ENCODE data around the gene PYCR2.
"Not testable (repeated sequence)": the region's sequence is repeated elsewhere in the genome, so short reads cannot be mapped to it uniquely, and the experiment has no call there.

Gene PYCR2

GRCh38 chr1:225941187-225941941 is 17.3 kb upstream of the PYCR2 start, which contains the start of gene LEFTY2:
Gene LEFTY2, minus strand, starts transcription at chr1:225941220. Its CDS starts 80 bp downstream, at chr1:225941140.
- Histone ChIP-seq H3K27ac (ENCODE audit: low read length) (no peak within 1 kb of the TSS), H3K9me3 (ENCODE audit: control insufficient read depth in 1 of 2, low read length in 2 of 2) (no peaks in the 10 kb centered on the region), H3K36me3 (ENCODE audit: control insufficient read depth in 1 of 2, insufficient read depth in 2 of 2, low read length in 2 of 2) (no peaks in the 10 kb centered on the region), H3K4me1 (ENCODE audit: control insufficient read depth in 1 of 2, insufficient read depth in 2 of 2, low read length in 2 of 2) (peaks cover 0 to 17% of the 10 kb centered on the region in 2 donors), H3K27me3 (ENCODE audit: low read depth, low read length) (no peaks in the 10 kb centered on the region), H3K4me3 (ENCODE audit: low read depth in 1 of 2, low read length in 2 of 2) (no peak within 1 kb of the TSS)

- Histone ChIP-seq H3K27ac (ENCODE audit: low read length) (no peak overlapping the region), H3K36me3 (ENCODE audit: control insufficient read depth in 1 of 2, insufficient read depth in 2 of 2, low read length in 2 of 2) (no peaks in the 10 kb centered on the region), H3K4me1 (ENCODE audit: control insufficient read depth in 1 of 2, insufficient read depth in 2 of 2, low read length in 2 of 2) (peaks cover 0 to 17% of the 10 kb centered on the region in 2 donors), H3K9me3 (ENCODE audit: control insufficient read depth in 1 of 2, low read length in 2 of 2) (no peaks in the 10 kb centered on the region), H3K27me3 (ENCODE audit: low read depth, low read length) (no peaks in the 10 kb centered on the region), H3K4me3 (ENCODE audit: low read depth in 1 of 2, low read length in 2 of 2) (no peak overlapping the region)
Measured at GRCh38 chr1:225940385-225941151, 16.5 kb upstream of the PYCR2 start.

GRCh38 chr1:225939939-225940310 is 15.9 kb upstream of the PYCR2 start:
- not testable (repeated sequence) for H3K27me3 ChIP-seq (ENCODE audit: low read depth, low read length); H3K36me3 ChIP-seq (ENCODE audit: control insufficient read depth in 1 of 2, insufficient read depth in 2 of 2, low read length in 2 of 2); H3K27ac ChIP-seq (ENCODE audit: low read length)

GRCh38 chr1:225939097-225939938 is 15.3 kb upstream of the PYCR2 start:
- H3K4me3 ChIP-seq (ENCODE audit: low read depth in 1 of 2, low read length in 2 of 2); H3K27me3 ChIP-seq (ENCODE audit: low read depth, low read length); H3K27ac ChIP-seq (ENCODE audit: low read length): not testable (repeated sequence)

More at GRCh38 chr1:225939939-225940310, 15.9 kb upstream of the PYCR2 start:
- H3K9me3 ChIP-seq (ENCODE audit: control insufficient read depth in 1 of 2, low read length in 2 of 2); H3K4me3 ChIP-seq (ENCODE audit: low read depth in 1 of 2, low read length in 2 of 2): not testable (repeated sequence)
- peaks cover 0 to 17% of the 10 kb centered on the region in 2 donors for H3K4me1 ChIP-seq (ENCODE audit: control insufficient read depth in 1 of 2, insufficient read depth in 2 of 2, low read length in 2 of 2)

GRCh38 chr1:225937048-225937968 is 13.3 kb upstream of the PYCR2 start:
- no peak overlapping the region for H3K27ac ChIP-seq (ENCODE audit: low read length)
- H3K4me1 ChIP-seq (ENCODE audit: control insufficient read depth in 1 of 2, insufficient read depth in 2 of 2, low read length in 2 of 2): peaks cover 0 to 17% of the 10 kb centered on the region in 2 donors
- H3K27me3 ChIP-seq (ENCODE audit: low read depth, low read length): no peaks in the 10 kb centered on the region
- no peaks in the 10 kb centered on the region for H3K36me3 ChIP-seq (ENCODE audit: control insufficient read depth in 1 of 2, insufficient read depth in 2 of 2, low read length in 2 of 2)
- no peak overlapping the region for H3K4me3 ChIP-seq (ENCODE audit: low read depth in 1 of 2, low read length in 2 of 2)
- no peaks in the 10 kb centered on the region for H3K9me3 ChIP-seq (ENCODE audit: control insufficient read depth in 1 of 2, low read length in 2 of 2)

More at GRCh38 chr1:225939097-225939938, 15.3 kb upstream of the PYCR2 start:
- H3K9me3 ChIP-seq (ENCODE audit: control insufficient read depth in 1 of 2, low read length in 2 of 2); H3K36me3 ChIP-seq (ENCODE audit: control insufficient read depth in 1 of 2, insufficient read depth in 2 of 2, low read length in 2 of 2): not testable (repeated sequence)
- H3K4me1 ChIP-seq (ENCODE audit: control insufficient read depth in 1 of 2, insufficient read depth in 2 of 2, low read length in 2 of 2): peaks cover 0 to 17% of the 10 kb centered on the region in 2 donors

GRCh38 chr1:225936523-225936922 is 12.5 kb upstream of the PYCR2 start:
- Histone ChIP-seq H3K4me3 (ENCODE audit: low read depth in 1 of 2, low read length in 2 of 2) (no peak overlapping the region), H3K27me3 (ENCODE audit: low read depth, low read length) (no peaks in the 10 kb centered on the region), H3K27ac (ENCODE audit: low read length) (no peak overlapping the region), H3K9me3 (ENCODE audit: control insufficient read depth in 1 of 2, low read length in 2 of 2) (no peaks in the 10 kb centered on the region), H3K36me3 (ENCODE audit: control insufficient read depth in 1 of 2, insufficient read depth in 2 of 2, low read length in 2 of 2) (no peaks in the 10 kb centered on the region), H3K4me1 (ENCODE audit: control insufficient read depth in 1 of 2, insufficient read depth in 2 of 2, low read length in 2 of 2) (peaks cover 0 to 13% of the 10 kb centered on the region in 2 donors)

GRCh38 chr1:225936086-225936485 is 12.0 kb upstream of the PYCR2 start:
- H3K4me3 ChIP-seq (ENCODE audit: low read depth in 1 of 2, low read length in 2 of 2); H3K4me1 ChIP-seq (ENCODE audit: control insufficient read depth in 1 of 2, insufficient read depth in 2 of 2, low read length in 2 of 2); H3K27ac ChIP-seq (ENCODE audit: low read length); H3K27me3 ChIP-seq (ENCODE audit: low read depth, low read length); H3K9me3 ChIP-seq (ENCODE audit: control insufficient read depth in 1 of 2, low read length in 2 of 2); H3K36me3 ChIP-seq (ENCODE audit: control insufficient read depth in 1 of 2, insufficient read depth in 2 of 2, low read length in 2 of 2): not testable (repeated sequence)

- Histone ChIP-seq H3K27ac (ENCODE audit: low read length) (no peak overlapping the region), H3K4me1 (ENCODE audit: control insufficient read depth in 1 of 2, insufficient read depth in 2 of 2, low read length in 2 of 2) (no peaks in the 10 kb centered on the region), H3K27me3 (ENCODE audit: low read depth, low read length) (no peaks in the 10 kb centered on the region), H3K36me3 (ENCODE audit: control insufficient read depth in 1 of 2, insufficient read depth in 2 of 2, low read length in 2 of 2) (no peaks in the 10 kb centered on the region), H3K4me3 (ENCODE audit: low read depth in 1 of 2, low read length in 2 of 2) (no peak overlapping the region), H3K9me3 (ENCODE audit: control insufficient read depth in 1 of 2, low read length in 2 of 2) (no peaks in the 10 kb centered on the region)
Measured at GRCh38 chr1:225934711-225935110, 10.7 kb upstream of the PYCR2 start.

GRCh38 chr1:225933072-225933471 is 9.0 kb upstream of the PYCR2 start:
- no peak overlapping the region for H3K4me3 ChIP-seq (ENCODE audit: low read depth in 1 of 2, low read length in 2 of 2)
- no peaks in the 10 kb centered on the region for H3K9me3 ChIP-seq (ENCODE audit: control insufficient read depth in 1 of 2, low read length in 2 of 2)
- no peaks in the 10 kb centered on the region for H3K4me1 ChIP-seq (ENCODE audit: control insufficient read depth in 1 of 2, insufficient read depth in 2 of 2, low read length in 2 of 2)
- H3K27ac ChIP-seq (ENCODE audit: low read length): no peak overlapping the region
- H3K27me3 ChIP-seq (ENCODE audit: low read depth, low read length): no peaks in the 10 kb centered on the region
- H3K36me3 ChIP-seq (ENCODE audit: control insufficient read depth in 1 of 2, insufficient read depth in 2 of 2, low read length in 2 of 2): no peaks in the 10 kb centered on the region

- H3K27me3 ChIP-seq (ENCODE audit: low read depth, low read length): no peaks in the 10 kb centered on the region
- no peaks in the 10 kb centered on the region for H3K4me1 ChIP-seq (ENCODE audit: control insufficient read depth in 1 of 2, insufficient read depth in 2 of 2, low read length in 2 of 2)
- H3K36me3 ChIP-seq (ENCODE audit: control insufficient read depth in 1 of 2, insufficient read depth in 2 of 2, low read length in 2 of 2): no peaks in the 10 kb centered on the region
- no peak overlapping the region for H3K27ac ChIP-seq (ENCODE audit: low read length)
- no peak overlapping the region for H3K4me3 ChIP-seq (ENCODE audit: low read depth in 1 of 2, low read length in 2 of 2)
- H3K9me3 ChIP-seq (ENCODE audit: control insufficient read depth in 1 of 2, low read length in 2 of 2): no peaks in the 10 kb centered on the region
Measured at GRCh38 chr1:225931270-225932136, 7.5 kb upstream of the PYCR2 start.
